Hepatic stellate cell (primary cell): ENCODE results near the gene TMEM108.
"Not testable (repeated sequence)": the region's sequence is repeated elsewhere in the genome, so short reads cannot be mapped to it uniquely, and the experiment has no call there.

Experiments used
- DNase-seq: peaks from one replicate; pipeline ENCODE4 v3.0.0; 2011; ENCODE audit warnings: low spot score

The TMEM108 gene

DNA sequence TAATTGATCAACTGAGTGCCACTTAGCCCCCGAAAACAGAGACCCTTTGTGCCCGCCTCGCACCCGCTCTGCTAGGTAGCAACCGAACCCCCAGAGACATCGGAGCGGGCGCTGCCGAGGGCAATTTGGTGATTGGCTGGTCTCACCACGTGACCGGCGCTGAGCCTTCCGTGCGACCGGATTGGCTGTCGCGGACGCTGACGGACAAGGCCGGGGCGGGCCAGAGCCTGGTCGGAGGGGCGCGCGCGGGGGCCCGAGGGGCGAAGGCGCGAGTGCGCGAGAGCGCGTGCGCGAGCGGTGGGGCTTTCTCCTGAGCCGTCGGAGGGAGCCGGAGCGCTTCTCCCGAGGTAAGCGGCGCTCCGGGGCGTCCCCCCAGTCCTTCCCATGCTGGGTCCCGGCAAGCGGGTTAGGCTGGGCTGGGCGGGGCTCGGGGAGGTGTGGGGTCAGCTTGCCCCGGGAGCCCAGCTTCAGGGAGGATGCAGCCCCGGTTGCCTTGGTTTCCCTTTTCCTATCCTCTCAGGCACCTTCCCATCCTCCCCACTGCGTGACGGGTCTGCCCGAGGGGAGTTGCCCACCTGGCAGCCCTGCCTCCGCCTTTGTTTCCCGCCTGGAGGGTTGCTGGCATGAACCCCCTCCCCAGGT lies at the start of gene TMEM108:
Gene TMEM108, plus strand, starts transcription at position 303 of the 642 bp plus-strand sequence.
- DNase-seq: peak; percentile 92

DNA sequence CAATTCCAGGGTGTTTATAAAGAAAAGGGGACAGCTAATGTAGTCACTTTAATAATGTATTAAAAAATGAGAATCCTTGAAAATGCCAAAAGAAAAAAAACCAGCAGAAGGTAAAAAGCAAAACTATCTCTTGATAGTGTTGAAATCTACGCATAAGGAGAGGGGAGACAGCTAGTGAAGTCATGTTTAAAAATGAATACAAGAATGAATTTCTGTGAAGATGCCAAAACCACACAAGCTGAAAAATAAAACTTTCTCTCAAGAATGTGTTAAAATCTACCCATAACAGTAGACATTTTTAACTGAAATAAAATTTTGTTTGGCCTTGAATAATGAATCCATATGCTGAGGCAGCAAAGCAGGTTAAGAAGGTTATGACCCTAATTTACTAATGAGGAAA lies 42.2 kb upstream of the TMEM108 start:
- no peak for DNase-seq

DNA sequence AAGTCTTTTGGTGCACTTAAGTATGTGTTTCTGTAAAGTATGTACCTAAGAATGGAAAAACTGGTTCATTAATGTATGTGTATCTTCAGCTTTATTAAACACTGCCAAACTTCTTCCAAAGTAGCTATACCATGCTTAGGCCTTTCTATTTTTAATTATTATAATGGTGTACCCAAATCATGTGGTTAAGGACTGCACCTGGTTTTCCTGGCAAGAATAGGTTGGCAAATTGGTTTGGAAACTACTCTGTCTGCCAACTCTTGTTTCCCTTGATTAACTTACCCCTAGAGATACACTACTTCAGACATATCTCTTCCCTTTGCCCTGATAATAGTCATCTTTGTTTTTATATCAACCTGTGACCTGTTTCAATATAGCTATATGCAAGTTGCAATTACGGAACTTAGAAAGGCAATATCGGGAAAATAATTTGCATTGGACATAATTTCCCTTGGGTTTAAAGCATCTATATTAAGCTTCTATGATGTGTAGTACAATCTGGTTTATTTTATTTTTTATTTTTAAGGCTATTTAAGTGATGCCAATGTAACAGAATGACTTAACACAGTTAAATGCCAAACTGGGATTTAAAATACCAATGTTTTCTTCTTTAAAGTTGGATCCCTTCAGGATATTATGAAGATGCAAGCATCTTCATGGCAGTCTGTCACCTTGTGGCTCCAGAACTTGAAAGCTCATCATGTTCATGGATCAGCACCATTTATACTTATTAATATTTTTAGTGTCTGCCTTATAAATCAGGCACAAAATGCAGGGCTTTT lies 40.6 kb upstream of the TMEM108 start:
- DNase-seq: no peak

DNA sequence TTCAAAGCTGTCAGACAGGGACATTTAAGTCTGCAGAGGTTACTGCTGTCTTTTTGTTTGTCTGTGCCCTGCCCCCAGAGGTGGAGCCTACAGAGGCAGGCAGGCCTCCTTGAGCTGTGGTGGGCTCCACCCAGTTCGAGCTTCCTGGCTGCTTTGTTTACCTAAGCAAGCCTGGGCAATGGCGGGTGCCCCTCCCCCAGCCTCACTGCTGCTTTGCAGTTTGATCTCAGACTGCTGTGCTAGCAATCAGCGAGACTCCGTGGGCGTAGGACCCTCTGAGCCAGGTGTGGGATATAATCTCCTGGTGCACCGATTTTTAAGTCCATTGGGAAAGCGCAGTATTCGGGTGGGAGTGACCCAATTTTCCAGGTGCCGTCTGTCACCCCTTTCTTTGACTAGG lies 33.2 kb upstream of the TMEM108 start:
- DNase-seq: not testable (repeated sequence)

DNA sequence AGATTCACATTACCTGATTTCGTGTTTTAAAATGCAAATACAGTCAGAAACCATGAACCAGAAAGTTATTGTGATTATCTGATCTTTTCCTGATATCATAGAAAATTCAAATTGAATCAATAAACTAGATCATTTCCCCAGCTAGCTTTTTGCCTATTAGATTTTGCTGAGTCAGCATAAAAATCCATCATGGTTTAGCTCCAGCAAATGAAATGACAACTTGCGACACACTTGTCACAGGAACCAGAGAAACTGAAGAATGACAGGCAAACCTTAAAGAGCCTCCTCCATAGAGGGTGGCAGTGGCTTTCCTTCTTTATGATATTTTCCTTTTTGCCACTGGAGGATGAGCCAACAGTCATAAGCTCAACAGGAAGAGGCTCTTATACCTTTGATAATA lies 30.6 kb upstream of the TMEM108 start:
- no peak for DNase-seq

DNA sequence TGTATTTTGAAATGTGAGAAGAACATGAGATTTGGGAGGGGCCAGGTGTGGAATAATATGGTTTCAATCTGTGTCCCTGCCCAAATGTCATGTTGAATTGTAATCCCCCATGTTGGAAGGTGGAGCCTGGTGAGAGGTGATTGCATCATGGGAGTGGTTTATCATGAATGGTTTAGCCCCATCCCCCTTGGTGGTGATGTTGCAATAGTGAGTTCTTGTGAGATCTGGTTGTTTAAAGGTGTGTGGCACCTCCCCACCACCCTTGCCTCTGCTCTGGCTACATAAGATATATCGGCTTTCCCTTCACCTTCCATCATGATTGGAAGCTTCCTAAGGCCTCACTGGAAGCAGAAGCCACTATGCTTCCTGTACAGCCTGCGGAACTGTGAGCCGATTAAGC lies 23.9 kb upstream of the TMEM108 start:
- no peak for DNase-seq

DNA sequence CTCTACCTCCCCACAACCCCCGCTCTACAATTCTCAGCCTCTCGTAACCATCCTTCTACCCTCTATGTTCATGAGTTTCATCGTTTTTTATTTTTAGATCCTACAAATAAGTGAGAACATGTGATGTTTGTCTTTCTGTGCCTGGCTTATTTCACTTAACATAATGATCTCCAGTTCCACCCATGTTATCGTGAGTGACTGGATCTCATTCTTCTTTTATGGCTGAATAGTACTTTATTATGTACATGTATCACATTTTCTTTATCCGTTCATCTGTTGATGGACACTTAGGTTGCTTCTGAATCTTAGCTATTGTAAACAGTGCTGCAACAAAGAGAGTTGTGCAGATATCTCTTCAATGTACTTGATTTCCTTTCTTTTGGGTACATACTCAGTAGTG lies 22.6 kb upstream of the TMEM108 start:
- DNase-seq: not testable (repeated sequence)

DNA sequence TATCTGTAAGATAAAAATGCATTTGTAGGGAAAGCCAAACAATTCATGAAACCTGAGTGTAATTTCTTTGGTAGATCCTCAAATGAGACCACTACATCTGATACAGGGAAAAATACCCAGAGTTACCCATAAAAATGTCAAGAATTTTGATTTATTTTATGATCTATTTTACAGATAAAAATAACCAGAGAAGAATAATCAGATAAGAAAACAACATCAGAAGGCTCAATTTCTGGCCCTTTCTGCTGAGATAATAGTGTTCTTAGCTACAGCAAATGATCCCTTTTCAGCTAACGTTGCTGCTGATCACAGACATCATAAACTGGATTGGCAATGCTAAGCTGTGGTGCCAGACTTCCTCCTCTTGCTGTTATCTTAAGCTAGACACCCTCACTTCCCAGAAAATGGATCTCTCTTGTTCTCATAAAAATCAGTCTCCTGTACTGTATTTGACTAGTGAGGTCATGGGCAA lies 21.3 kb upstream of the TMEM108 start:
- no peak for DNase-seq

DNA sequence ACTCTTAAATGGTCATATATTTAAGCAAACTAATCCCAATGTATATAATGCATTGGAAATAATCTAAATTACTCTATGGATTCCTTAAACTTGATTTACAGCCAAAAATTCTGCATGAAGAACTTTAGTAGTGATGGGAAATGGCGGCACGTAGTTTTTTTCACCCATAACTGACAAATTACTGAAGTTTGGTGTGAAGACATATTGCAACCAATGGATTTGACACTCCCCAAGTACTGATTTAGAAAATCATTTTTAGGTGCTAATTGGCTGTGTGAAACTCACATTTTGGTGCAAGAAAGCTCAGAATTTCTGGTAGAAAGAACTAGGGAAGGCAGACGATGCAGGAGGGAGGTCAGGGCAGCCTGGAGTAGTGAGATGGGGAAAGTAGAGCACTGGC lies 19.3 kb upstream of the TMEM108 start:
- no peak for DNase-seq

DNA sequence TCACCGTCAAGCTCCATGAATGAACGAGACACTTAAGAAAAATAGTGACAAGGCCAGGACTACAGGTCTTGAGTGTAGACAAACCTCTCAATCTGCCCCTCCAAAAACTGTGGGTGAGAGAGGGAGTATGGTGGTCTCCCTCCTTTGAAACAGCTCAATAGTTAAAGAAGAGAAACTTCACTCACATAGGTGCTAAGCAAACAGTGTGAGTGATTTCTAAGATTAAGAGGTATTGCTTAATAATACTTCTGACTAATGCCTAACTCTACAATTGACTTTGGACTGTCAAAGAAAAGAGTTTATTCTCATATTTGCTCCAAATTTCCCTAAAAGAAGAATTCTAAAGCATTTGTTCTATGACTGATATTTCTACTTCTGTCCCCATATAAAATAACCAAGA lies 17.0 kb upstream of the TMEM108 start:
- no peak for DNase-seq

DNA sequence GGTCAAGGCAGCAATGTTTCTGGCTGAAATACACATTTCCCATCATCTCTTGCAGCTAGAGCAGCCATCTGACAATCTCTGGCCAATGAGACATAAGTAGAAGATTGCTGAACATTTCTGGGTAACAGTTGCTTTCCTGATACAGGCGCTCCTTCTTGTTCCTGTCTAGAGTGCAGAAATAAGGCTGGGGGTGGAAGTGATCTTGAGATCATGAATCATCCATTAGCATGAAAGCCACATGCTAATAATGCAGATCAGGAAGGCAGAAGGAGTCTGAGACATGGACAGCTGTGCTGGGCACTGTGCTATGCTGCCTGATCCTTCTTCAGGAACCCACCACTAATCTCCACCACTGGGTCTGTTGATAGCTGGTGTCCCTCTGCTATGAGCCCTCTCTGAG lies 14.8 kb upstream of the TMEM108 start:
- DNase-seq: no peak

DNA sequence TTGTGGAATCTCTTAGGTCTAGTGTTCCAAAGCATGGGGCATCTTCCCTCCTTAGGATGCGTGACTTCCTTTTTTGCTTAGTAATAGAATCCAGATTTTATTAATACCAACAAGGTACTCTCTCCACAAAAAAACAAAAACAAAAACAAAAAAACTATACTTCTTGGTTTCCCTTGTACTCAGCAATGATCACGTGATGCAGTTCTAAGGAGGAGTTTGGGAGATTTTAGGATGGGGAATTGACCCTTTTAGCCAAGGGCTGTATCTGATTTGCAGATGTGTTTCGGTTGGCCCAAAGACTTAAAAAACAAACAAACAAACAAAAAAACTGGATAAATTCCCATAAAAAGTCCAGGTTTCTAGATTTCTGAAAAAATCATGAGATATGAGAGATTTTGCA lies 12.6 kb upstream of the TMEM108 start:
- no peak for DNase-seq

DNA sequence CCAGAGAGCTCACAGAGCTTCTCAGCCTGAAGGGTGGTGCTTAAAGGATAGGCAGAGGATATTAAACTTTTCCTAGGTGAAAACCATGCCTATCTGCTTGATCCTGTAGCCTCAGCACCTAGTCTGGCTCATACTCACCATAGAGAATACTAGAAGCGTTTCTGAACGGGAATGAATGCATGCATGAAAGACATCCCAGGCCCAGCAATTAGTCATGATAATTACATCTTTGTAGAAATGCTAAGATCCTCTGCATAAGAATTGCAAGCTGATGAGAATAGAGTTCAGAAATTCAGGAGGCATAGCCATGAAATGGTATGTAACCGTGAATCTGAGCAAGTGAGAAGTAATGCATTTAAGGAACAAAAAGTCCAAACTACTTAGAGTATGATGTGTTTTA lies 5.9 kb upstream of the TMEM108 start:
- DNase-seq: no peak

DNA sequence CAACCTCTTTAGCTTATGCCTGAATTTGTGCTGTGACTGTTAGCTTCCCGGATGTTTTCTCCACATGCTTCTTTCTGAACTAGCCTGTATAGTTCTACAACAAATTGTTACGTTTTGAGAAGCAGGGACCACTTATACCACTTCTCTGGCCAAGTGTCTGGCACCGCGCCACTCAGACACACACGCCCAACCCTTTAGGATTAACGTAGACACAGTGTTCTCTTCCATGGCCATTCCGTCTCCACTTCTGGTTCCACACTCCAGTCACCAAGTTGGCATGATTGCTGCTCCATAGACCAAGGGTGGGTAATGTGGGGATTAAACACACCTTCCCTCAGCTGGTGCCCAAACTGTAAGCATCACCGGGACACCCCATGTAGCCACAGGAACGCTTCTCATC lies 755 bp upstream of the TMEM108 start:
- DNase-seq: no peak

DNA sequence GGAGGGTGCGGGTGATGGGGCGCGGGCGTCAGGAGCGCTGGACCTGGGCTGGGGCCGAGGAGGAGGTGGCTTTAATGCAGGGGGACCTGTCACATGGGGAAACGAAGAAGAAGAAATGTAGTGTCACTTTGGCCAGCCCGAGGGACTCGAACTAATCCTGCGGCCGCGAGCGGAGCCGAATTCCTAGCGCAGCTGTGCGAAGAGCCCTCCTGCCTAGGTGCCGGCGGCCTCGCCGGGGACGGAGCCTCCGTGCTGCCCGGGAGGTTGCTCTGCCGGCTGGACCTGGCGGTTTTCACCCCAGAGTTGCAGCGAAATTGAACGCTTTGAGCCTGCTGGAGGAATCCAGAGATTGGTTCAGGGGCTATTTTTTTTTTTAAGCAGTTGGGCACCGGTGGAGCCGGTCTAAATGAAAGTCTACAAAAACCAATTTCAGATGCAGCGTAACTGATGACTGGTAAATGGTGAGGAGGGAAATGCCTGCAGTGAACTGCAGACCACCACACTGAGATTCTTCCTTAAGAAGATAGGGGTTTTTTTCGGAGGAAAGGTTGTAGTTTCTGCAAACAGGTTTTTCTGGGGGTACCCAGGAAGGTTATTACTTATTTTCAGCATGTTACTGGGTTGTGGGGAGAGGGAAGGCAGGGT lies 662 bp downstream of the TMEM108 start:
- DNase-seq: peak; percentile 31

DNA sequence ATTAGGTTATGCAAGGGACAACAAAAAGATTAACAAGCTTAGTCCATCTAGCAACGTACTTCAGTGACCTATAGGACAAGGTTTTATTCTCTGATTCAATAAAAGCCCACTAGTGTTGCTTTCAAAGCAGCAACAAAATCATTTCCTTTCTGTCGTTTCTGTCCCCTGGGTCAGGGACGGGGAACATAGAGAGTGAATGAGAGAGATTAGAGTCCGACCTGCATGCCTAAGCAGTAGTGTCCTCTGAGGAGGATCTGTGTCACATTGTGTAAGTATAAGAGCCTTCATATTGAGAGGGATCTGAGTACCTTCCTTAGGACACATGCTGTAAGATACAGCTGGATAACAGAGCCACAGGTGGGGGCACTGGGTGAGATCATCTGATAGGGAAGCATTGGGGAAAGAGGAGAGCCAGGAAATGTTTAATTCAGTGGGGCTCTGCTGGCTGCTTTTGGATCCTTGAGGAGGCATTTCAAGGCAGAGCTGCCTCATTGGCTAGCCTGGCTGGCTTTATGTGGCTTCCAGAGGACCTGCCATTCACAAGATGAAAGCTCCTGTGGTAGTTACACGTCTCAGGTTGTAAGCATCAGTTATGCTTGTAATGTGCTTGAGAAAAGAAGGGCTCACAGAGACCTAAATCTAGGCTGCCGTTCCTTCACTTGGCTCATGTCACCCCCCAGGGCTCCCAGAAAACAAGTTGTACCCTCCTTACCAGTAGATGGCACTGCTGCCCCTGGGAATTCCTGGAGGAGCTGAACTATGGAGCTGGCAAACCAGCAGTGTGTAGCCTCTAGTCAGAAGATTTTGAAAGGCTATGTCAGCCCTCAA lies 2.7 kb downstream of the TMEM108 start:
- peak; percentile 79 for DNase-seq

DNA sequence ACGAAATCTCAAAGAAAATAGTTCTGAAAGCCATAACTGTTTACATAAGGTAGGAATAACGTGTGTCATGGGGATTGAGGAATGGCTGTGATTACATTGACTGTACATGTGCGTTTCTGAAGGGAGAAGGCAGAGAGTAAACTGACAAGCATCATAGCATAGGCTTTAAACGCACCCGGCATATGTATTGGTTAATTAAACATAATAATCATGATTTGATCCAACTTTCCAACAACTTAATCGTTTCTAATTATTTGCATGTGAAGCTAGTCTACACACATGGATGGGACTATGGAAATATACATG lies 3.3 kb downstream of the TMEM108 start:
- no peak for DNase-seq

DNA sequence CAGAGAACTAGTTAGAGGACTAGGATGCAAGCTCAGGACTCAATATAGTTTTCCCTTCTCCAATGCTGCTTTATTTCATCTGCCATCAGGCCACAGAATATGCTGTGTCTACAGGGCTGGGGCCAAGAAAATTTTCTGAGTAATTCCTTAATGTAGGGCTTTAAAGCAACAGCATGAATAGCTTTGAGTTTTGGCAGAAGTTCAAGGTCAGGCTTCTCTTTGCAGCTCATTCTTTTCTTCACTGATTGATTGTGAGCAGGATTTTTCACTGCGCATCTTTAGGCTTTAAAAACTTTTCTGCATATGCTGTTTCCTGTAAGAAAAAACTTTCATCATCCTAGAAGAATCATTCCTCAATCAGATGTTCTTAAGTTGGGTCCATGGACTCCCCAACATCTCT lies 4.6 kb downstream of the TMEM108 start:
- peak; percentile 8 for DNase-seq

DNA sequence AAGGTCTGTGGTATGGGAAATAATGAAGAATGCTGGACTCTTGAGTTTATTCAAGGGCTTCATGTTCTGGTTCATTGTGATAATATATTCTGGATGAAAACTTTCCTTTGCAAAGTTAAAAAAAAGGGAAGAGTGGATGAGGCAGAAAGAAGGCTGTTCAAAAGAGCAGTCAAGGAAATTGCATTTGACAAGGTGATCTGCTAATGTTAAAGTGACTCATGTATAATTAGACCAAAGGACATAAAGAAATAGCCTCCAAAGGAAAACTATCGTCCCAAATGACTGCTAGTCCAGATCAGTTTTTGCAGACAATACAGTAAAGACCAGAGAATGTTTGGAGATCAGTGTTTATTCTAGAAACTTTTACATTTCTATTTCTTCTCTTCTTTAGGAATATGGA lies 9.8 kb downstream of the TMEM108 start:
- no peak for DNase-seq

DNA sequence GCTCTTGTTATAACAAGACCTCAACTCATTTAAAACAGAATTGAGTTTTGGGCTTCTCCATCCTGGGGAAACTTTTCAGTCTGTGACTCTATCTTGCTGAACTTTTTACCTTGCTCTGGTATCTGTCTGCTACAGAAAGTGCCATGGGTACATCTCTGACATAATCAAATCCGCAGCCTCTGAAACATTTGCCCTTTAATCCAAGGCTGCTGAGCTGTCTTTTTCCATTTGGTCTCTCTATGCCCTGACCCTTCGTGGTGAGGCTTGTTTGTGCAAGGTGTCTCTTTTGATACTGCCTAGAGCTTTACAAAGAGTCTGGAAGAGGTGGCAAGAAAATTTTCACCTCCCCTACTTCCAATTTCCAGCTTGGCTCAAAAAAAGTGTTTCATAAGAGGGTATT lies 11.3 kb downstream of the TMEM108 start:
- no peak for DNase-seq

DNA sequence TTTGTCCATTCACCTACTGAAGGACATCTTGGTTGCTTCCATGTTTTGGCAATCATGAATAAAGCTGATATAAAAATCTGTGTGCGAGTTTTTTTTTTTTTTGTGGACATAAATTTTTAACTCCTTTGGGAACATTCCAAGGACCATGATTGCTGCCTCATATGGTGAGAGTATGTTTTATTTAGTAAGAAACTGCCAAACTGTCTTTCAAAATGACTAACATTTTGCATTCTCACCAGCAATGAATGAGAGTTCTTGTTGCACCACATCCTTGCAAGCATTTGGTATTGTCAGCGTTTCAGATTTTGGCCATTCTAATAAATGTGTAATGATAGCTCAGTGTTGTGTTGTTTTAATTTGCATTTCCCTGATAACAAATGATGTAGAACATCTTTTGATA lies 12.7 kb downstream of the TMEM108 start:
- no peak for DNase-seq

DNA sequence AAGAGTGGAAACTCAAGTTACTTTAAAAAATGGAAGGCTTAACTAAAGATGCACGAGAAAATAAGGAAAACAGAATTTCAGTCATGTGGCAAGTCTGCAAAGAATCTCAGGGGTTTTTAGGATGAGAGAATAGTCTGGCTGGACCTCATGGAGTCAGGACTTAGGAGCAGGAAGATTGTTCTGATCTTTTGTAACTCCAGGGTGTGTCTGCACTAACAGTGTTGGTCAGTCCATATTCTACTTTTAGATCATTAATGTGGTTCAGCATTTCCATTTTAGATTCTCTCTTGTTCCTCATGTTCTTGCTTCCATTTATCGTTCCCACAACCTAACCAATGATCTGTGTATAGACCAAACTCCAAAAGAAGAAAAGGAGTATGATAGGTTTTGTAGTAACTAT lies 15.3 kb downstream of the TMEM108 start:
- no peak for DNase-seq

DNA sequence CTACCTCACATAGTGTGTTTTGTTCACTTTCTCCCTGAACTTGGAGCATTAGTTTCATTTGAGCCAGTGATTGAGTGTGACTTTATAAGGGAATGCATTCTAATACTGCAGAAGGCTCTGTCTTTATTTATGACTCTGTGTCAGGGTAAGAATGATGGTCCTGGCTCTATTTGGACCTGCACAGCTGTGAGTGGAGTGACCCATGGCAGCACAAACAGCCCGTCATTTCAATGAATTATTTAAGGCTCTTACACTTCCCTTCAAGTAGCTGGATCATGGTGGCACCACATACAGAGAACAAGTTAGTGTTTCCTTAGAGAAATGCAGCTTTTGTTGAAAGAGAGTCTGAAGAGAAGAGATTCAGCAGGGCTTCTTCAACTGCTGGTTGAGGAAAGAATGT lies 16.4 kb downstream of the TMEM108 start:
- no peak for DNase-seq
